Liver (tissue), 9 donors: ENCODE measurements around the gene ERICH6. TPM values are rescaled to one million over a fixed set of nuclear protein-coding genes. Genes with fewer than 3 reads are reported as not detected.
A peak's percentile ranks its signal among the peaks of the same experiment; 100 is the strongest.

Source experiments
- DNase-seq: peaks from one replicate; pipeline ENCODE4 v3.0.0-alpha.2; 2017; ENCODE audit warnings: low spot score
- H3K27ac ChIP-seq, 2 donors: one replicate each; pipeline ENCODE4 v1.7.0; 2013; ENCODE audit warnings: inconsistent platforms in 2 of 2, low read length in 2 of 2, control low read depth in 1 of 2, low read depth in 1 of 2, mild to moderate bottlenecking in 1 of 2
- H3K27me3 ChIP-seq, 4 donors: one replicate each; pipeline versions ENCODE4 v1.6.1 to v1.7.0; 2013; ENCODE audit warnings: low read length in 3 of 4, inconsistent platforms in 1 of 4, mild to moderate bottlenecking in 1 of 4, moderate library complexity in 1 of 4; ENCODE audit not compliant: control insufficient read depth in 4 of 4, insufficient read depth in 4 of 4
- H3K36me3 ChIP-seq, 4 donors: one replicate each; pipeline versions ENCODE4 v1.6.1 to v1.7.0; 2013; ENCODE audit warnings: low read length in 3 of 4, mild to moderate bottlenecking in 3 of 4, low read depth in 1 of 4, moderate library complexity in 1 of 4; ENCODE audit not compliant: control insufficient read depth in 4 of 4, insufficient read depth in 3 of 4
- H3K4me1 ChIP-seq, 4 donors: one replicate each; pipeline versions ENCODE4 v1.6.1 to v1.7.0; 2013; ENCODE audit warnings: low read length in 3 of 4, mild to moderate bottlenecking in 3 of 4, moderate library complexity in 1 of 4; ENCODE audit not compliant: control insufficient read depth in 4 of 4, insufficient read depth in 4 of 4
- H3K4me3 ChIP-seq, 3 donors: one replicate each; pipeline versions ENCODE4 v1.6.1 to v1.7.0; 2013; ENCODE audit warnings: low read length in 3 of 3, control low read depth in 1 of 3, low read depth in 1 of 3, mild to moderate bottlenecking in 1 of 3
- H3K9ac ChIP-seq, 2 donors: one replicate each; pipeline ENCODE4 v1.7.0; 2013; ENCODE audit warnings: low read length in 2 of 2, mild to moderate bottlenecking in 2 of 2, moderate library complexity in 2 of 2, control low read depth in 1 of 2, low read depth in 1 of 2
- H3K9me3 ChIP-seq, 4 donors: one replicate each; pipeline versions ENCODE4 v1.6.1 to v1.7.0; 2013; ENCODE audit warnings: low read length in 3 of 4; ENCODE audit not compliant: control insufficient read depth in 4 of 4
- EGR1 ChIP-seq, 2 donors: IDR thresholded peaks; 2 replicates each; pipeline ENCODE4 v1.6.1; 2016 to 2018; ENCODE audit warnings: antibody characterized with exemption in 2 of 2, low read depth in 2 of 2
- FOXA1 ChIP-seq: IDR thresholded peaks from 2 replicates; pipeline ENCODE4 v1.6.1; 2016; ENCODE audit warnings: antibody characterized with exemption
- FOXA2 ChIP-seq: IDR thresholded peaks from 2 replicates; pipeline ENCODE4 v1.6.1; 2016; ENCODE audit warnings: antibody characterized with exemption
- GABPA ChIP-seq, 2 donors: IDR thresholded peaks in 1 of 2; conservative IDR thresholded peaks in 1 of 2; 2 replicates each; pipeline ENCODE4 v1.6.1; 2016; ENCODE audit warnings: antibody characterized with exemption in 2 of 2, mild to moderate bottlenecking in 1 of 2, moderate library complexity in 1 of 2
- HNF4A ChIP-seq, 2 donors: conservative IDR thresholded peaks; 2 replicates each; pipeline ENCODE4 v1.6.1; 2016; ENCODE audit warnings: antibody characterized with exemption in 2 of 2, mild to moderate bottlenecking in 2 of 2
- HNF4G ChIP-seq: IDR thresholded peaks from 2 replicates; pipeline ENCODE4 v1.6.1; 2016; ENCODE audit warnings: antibody characterized with exemption
- JUND ChIP-seq, 2 donors: IDR thresholded peaks; 2 replicates each; pipeline ENCODE4 v1.6.1; 2016; ENCODE audit warnings: antibody characterized with exemption in 2 of 2
- NR2F2 ChIP-seq: IDR thresholded peaks from 2 replicates; pipeline ENCODE4 v1.6.1; 2016; ENCODE audit warnings: antibody characterized with exemption
- RAD21 ChIP-seq, 2 donors: IDR thresholded peaks; 2 replicates each; pipeline ENCODE4 v1.6.1; 2016; ENCODE audit warnings: antibody characterized with exemption in 2 of 2, mild to moderate bottlenecking in 2 of 2
- RXRA ChIP-seq, 2 donors: IDR thresholded peaks; 2 replicates each; pipeline ENCODE4 v1.6.1; 2017 to 2018; ENCODE audit warnings: antibody characterized with exemption in 2 of 2, mild to moderate bottlenecking in 1 of 2
- SP1 ChIP-seq: IDR thresholded peaks from 2 replicates; pipeline ENCODE4 v1.6.1; 2018; ENCODE audit warnings: antibody characterized with exemption, mild to moderate bottlenecking
- TAF1 ChIP-seq: conservative IDR thresholded peaks from 2 replicates; pipeline ENCODE4 v1.6.1; 2016; ENCODE audit warnings: antibody characterized with exemption, mild to moderate bottlenecking
- YY1 ChIP-seq: IDR thresholded peaks from 2 replicates; pipeline ENCODE4 v1.6.1; 2016; ENCODE audit warnings: antibody characterized with exemption, mild to moderate bottlenecking
- WGBS: extraction: QIAGEN DNeasy Blood & Tissue Kit; methylation state at CpG from one replicate; pipeline ENCODE4 v1.1.7; 2013; 5-methylcytosine and 5-hydroxymethylcytosine counted together
- polyA plus RNA-seq, 2 donors: library from polyadenylated mRNA; stranded (reverse) in 1 of 2; unstranded in 1 of 2; fragments of 200-250 nt in 1 of 2; fragments of >200 nt in 1 of 2; fragmentation: Nextera tagmentation in 1 of 2; extraction: Ambion mirVana in 1 of 2; gene quantifications; one replicate each; pipeline versions ENCODE4 v1.2.1 to v1.2.3, GENCODE V29; 2013 to 2015
- total RNA-seq, 2 donors: library from RNA; depleted of rRNA; stranded (reverse); fragments of >200 nt; gene quantifications; one replicate each; pipeline ENCODE4 v1.2.3, GENCODE V29; 2014
- TF ChIP-seq, protein P1 (sequence below): IDR thresholded peaks from 2 replicates; pipeline ENCODE4 v1.6.1; 2016; ENCODE audit warnings: antibody characterized with exemption
- TF ChIP-seq, protein P2 (sequence below): IDR thresholded peaks from 2 replicates; pipeline ENCODE4 v1.6.1; 2016; ENCODE audit warnings: antibody characterized with exemption
- TF ChIP-seq, protein P3 (sequence below): IDR thresholded peaks from 2 replicates; pipeline ENCODE4 v1.6.1; 2016; ENCODE audit warnings: antibody characterized with exemption, mild to moderate bottlenecking
- TF ChIP-seq, protein P4 (sequence below): fragments of 150-350 bp; IDR thresholded peaks from 2 replicates; pipeline ENCODE4 v1.5.1; 2017; ENCODE audit warnings: improper control_type of control experiment, low read depth, low read length; ENCODE audit not compliant: missing input control
- TF ChIP-seq, protein P5 (sequence below): IDR thresholded peaks from 2 replicates; pipeline ENCODE4 v1.6.1; 2016; ENCODE audit warnings: antibody characterized with exemption
- donor health status: healthy.
- donor health status: healthy.
- donor health status: healthy.
- donor health status: healthy.
- donor health status: healthy.

ERICH6 gene
- total and polyA plus RNA-seq, 4 donors = under 0.01 TPM; not detected in 3

DNA sequence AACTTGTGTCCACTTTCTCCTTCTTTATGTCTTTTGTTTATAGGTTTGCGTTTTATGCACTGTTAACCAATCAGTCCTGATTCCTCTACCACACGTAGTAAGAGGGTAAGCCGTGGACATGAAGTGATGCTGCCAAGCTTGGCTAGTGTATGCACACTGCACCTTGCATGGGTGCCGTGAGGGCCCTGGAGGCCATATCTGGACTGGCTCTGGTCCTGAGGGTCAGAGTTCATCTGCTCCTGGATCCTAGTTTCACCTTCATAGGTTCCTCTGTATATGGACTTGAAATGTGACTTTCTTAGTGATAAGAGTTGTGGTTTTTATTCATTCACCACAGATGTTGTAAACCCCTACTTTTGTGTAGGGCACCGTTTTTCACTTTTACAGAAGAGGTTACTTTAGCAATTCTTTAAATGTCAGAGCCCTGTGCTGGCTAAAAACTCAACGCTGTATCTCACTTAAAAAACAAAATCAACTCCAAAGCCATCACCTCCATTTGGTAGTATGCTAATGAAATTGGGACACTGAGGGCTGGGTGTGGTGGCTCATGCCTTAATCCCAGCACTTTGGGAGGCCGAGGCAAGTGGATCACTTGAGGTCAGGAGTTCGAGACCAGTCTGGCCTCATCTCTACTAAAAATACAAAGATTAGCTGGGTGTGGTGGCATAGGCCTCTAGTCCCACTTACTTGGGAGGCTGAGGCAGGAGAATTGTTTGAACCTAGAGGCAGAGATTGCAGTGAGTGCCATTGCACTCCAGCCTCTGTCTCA lies 36.3 kb upstream of the ERICH6 start:
- WGBS = 45% methylated on average over 8 of the region's 8 CpGs
- TF ChIP-seq TAF1 = no peak
- TF ChIP-seq RXRA (IDR thresholded peaks at IDR 0.05) = peak; percentile 26 to 41
- peak in 1 of 2 donors; percentile 8 for TF ChIP-seq JUND (IDR thresholded peaks at IDR 0.05)
- peak; percentile 84 for TF ChIP-seq YY1
- peak; percentile 55 for TF ChIP-seq SP1
- peak in 1 of 2 donors; percentile 44 for TF ChIP-seq HNF4A (conservative IDR thresholded peaks at IDR 0.05)
- peak overlapping the region; percentile 79 to 86 for H3K27ac ChIP-seq
- H3K9ac ChIP-seq = peak overlapping the region in 1 of 2 donors; percentile 60
- no peaks in the 10 kb centered on the region for H3K27me3 ChIP-seq
- peaks cover 0 to 4% (median 2%) of the 10 kb centered on the region in 4 donors for H3K36me3 ChIP-seq
- DNase-seq = no peak
- H3K9me3 ChIP-seq = no peaks in the 10 kb centered on the region
- H3K4me3 ChIP-seq = no peak overlapping the region
- peaks cover 17 to 97% (median 91%) of the 10 kb centered on the region in 4 donors for H3K4me1 ChIP-seq

DNA sequence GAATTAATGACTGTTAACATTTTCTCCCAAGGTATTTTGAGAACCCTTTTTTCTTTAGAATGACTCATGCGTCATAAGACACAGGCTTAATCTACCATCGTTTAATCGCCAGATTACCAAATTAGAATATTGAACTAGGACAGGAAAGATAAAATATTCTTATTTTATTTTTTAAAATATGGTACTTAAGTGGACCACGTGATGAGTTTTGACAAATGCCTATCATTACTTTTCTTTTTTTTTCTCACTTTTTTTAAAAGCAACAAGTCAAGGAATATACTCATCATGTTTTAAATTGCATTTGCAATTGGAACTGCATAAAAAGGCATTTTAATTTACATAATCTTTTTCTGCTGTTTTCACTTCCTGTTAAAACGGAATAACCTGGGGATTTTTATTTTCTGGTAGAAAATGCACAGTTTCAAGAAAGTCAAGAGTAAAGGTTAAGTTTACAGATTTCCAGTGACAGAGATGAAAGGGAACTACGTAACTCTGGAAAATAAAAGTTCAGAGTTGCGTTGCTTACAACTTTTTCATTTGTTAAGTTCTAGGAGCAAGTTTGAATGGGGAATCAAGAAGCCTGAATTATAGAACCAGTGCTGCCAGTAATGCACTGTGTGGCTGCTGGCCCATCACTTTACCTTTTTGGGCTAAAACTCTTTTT lies 35.6 kb upstream of the ERICH6 start:
- no peaks in the 10 kb centered on the region for H3K9me3 ChIP-seq
- no peaks in the 10 kb centered on the region for H3K27me3 ChIP-seq
- TF ChIP-seq, protein P1, sequence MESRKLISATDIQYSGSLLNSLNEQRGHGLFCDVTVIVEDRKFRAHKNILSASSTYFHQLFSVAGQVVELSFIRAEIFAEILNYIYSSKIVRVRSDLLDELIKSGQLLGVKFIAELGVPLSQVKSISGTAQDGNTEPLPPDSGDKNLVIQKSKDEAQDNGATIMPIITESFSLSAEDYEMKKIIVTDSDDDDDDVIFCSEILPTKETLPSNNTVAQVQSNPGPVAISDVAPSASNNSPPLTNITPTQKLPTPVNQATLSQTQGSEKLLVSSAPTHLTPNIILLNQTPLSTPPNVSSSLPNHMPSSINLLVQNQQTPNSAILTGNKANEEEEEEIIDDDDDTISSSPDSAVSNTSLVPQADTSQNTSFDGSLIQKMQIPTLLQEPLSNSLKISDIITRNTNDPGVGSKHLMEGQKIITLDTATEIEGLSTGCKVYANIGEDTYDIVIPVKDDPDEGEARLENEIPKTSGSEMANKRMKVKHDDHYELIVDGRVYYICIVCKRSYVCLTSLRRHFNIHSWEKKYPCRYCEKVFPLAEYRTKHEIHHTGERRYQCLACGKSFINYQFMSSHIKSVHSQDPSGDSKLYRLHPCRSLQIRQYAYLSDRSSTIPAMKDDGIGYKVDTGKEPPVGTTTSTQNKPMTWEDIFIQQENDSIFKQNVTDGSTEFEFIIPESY = peak; percentile 35
- no peak for TF ChIP-seq YY1
- TF ChIP-seq SP1 = peak; percentile 73
- no peak for TF ChIP-seq NR2F2
- no peak for TF ChIP-seq FOXA1
- peak; percentile 11 to 31 for TF ChIP-seq JUND (IDR thresholded peaks at IDR 0.05)
- TF ChIP-seq EGR1 (IDR thresholded peaks at IDR 0.05; ENCODE audit: low read depth in 2 of 2) = no peak
- TF ChIP-seq, protein P2, sequence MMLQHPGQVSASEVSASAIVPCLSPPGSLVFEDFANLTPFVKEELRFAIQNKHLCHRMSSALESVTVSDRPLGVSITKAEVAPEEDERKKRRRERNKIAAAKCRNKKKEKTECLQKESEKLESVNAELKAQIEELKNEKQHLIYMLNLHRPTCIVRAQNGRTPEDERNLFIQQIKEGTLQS = peak; percentile 30
- no peak for TF ChIP-seq FOXA2
- TF ChIP-seq, protein P3, sequence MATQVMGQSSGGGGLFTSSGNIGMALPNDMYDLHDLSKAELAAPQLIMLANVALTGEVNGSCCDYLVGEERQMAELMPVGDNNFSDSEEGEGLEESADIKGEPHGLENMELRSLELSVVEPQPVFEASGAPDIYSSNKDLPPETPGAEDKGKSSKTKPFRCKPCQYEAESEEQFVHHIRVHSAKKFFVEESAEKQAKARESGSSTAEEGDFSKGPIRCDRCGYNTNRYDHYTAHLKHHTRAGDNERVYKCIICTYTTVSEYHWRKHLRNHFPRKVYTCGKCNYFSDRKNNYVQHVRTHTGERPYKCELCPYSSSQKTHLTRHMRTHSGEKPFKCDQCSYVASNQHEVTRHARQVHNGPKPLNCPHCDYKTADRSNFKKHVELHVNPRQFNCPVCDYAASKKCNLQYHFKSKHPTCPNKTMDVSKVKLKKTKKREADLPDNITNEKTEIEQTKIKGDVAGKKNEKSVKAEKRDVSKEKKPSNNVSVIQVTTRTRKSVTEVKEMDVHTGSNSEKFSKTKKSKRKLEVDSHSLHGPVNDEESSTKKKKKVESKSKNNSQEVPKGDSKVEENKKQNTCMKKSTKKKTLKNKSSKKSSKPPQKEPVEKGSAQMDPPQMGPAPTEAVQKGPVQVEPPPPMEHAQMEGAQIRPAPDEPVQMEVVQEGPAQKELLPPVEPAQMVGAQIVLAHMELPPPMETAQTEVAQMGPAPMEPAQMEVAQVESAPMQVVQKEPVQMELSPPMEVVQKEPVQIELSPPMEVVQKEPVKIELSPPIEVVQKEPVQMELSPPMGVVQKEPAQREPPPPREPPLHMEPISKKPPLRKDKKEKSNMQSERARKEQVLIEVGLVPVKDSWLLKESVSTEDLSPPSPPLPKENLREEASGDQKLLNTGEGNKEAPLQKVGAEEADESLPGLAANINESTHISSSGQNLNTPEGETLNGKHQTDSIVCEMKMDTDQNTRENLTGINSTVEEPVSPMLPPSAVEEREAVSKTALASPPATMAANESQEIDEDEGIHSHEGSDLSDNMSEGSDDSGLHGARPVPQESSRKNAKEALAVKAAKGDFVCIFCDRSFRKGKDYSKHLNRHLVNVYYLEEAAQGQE = peak; percentile 55
- peak in 1 of 2 donors; percentile 16 for TF ChIP-seq GABPA (IDR thresholded peaks at IDR 0.05 in 1 of 2, conservative IDR thresholded peaks at IDR 0.05 in 1 of 2)
- TF ChIP-seq RAD21 (IDR thresholded peaks at IDR 0.05) = peak in 1 of 2 donors; percentile 15
- TF ChIP-seq RXRA (IDR thresholded peaks at IDR 0.05) = peak in 1 of 2 donors; percentile 67
- TF ChIP-seq, protein P4, sequence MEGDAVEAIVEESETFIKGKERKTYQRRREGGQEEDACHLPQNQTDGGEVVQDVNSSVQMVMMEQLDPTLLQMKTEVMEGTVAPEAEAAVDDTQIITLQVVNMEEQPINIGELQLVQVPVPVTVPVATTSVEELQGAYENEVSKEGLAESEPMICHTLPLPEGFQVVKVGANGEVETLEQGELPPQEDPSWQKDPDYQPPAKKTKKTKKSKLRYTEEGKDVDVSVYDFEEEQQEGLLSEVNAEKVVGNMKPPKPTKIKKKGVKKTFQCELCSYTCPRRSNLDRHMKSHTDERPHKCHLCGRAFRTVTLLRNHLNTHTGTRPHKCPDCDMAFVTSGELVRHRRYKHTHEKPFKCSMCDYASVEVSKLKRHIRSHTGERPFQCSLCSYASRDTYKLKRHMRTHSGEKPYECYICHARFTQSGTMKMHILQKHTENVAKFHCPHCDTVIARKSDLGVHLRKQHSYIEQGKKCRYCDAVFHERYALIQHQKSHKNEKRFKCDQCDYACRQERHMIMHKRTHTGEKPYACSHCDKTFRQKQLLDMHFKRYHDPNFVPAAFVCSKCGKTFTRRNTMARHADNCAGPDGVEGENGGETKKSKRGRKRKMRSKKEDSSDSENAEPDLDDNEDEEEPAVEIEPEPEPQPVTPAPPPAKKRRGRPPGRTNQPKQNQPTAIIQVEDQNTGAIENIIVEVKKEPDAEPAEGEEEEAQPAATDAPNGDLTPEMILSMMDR = no peak
- TF ChIP-seq HNF4G = peak; percentile 26
- TF ChIP-seq, protein P5, sequence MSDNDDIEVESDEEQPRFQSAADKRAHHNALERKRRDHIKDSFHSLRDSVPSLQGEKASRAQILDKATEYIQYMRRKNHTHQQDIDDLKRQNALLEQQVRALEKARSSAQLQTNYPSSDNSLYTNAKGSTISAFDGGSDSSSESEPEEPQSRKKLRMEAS = no peak
- TF ChIP-seq HNF4A (conservative IDR thresholded peaks at IDR 0.05) = peak; percentile 46 to 57
- no peak for TF ChIP-seq TAF1
- peaks cover 0 to 4% (median 2%) of the 10 kb centered on the region in 4 donors for H3K36me3 ChIP-seq
- no peak overlapping the region for H3K4me3 ChIP-seq
- H3K27ac ChIP-seq = peak overlapping the region; percentile 80 to 86
- WGBS = 52% methylated on average over 7 of the region's 7 CpGs
- peaks cover 17 to 97% (median 91%) of the 10 kb centered on the region in 4 donors for H3K4me1 ChIP-seq
- no peak for DNase-seq
- peak overlapping the region in 1 of 2 donors; percentile 55 for H3K9ac ChIP-seq
